GM21360 (cell line): ENCODE measurements around the gene ZC3H15.
"Not testable (repeated sequence)": the region's sequence is repeated elsewhere in the genome, so short reads cannot be mapped to it uniquely, and the experiment has no call there.

Experiments
- ATAC-seq: cut with Tn5 transposase; IDR thresholded peaks from one replicate; pipeline ENCODE4 v1.9.1; 2021; ENCODE audit warnings: mild to moderate bottlenecking, moderate library complexity; ENCODE audit not compliant: unreplicated experiment

The ZC3H15 gene

DNA sequence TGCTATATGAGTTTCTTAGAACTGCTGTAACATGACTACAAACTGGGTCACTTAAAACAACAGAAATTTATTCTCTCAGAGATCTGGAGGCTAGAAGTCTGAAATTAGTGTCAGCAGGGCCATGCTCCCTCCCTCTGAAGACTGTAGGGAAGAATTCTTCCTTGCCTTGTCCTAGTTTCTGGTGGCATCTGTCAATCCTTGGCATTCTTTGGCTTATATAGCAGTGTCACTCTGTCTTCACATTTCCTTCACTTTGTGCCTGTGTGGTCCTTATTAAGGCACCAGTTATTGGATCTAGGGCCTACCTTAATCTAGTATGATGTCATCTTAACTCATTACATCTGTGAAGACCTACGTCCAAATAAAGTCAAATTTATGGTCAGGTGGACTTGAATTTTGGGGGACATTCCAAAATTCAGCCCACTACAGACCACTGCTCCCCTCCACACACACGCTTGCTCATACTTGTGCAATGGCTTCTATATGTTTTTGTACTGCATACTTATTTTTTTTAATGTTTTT, 7.6 kb downstream of the ZC3H15 start:
- no peak for ATAC-seq

- no peak for ATAC-seq
These were observed 10.3 kb downstream of the ZC3H15 start for GRCh38 chr2:186496401-186496800.

- ATAC-seq: no peak
These were observed 11.9 kb downstream of the ZC3H15 start for GRCh38 chr2:186497928-186498327.

DNA sequence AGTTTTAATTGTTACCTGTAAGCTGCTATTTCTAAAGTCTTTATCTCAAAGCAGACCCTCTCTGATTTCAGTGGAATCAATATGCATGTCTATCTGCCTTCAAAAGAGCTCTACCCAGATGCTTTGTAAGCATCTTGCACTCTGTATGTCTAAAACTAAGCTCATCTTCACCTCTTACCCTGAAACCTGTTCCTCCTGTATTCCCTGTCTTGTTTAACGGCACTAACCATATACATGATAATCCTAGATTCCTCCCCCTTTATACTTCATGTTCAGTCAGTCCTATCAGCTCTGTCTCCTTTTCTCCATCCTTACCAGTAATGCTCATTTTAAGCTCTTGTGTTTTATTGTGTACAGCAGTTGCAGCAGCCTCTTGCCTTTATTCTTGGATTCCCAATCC, 12.8 kb downstream of the ZC3H15 start:
- no peak for ATAC-seq

GRCh38 chr2:186503827-186504606, 18.0 kb downstream of the ZC3H15 start:
- ATAC-seq: no peak

GRCh38 chr2:186508263-186508662, 22.2 kb downstream of the ZC3H15 start:
- no peak for ATAC-seq

DNA sequence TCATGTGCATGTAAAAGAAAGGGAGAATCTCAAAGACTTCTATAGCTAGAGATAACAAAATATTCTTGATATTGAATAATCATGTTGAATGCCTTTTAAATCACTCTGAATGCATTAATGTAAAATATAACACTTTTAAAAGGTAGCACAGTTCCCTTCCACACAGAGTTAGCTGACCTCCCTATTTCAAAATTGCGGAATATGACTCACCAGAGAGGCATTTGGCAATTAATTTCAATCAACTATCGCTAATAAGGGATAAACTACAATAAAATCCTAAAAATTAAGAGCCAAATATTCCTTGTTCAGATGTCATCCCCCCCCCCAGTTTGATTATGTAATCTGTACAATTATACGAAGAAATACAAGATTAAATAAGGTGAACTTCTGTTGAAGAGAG, 29.3 kb downstream of the ZC3H15 start:
- no peak for ATAC-seq

- ATAC-seq: no peak
These were observed 30.3 kb downstream of the ZC3H15 start for GRCh38 chr2:186516396-186516795.

GRCh38 chr2:186517090-186517489, 31.0 kb downstream of the ZC3H15 start:
- ATAC-seq: no peak

DNA sequence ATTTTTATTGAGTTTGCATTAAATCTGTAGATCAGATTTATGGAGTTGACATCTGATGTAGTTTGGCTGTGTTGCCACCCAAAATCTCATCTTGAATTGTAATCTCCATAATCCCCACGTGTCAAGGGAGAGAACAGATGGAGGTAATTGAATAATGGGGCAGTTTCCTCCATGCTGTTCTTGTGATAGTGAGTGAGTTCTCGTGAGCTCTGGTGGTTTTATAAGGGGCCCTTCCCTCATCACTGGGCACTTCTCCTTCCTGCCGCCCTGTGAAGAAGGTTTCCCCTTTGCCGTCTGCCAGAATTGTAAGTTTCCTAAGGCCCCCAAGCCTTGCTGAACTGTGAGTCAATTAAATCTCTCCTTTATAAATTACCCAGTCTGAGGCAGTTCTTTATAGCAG, 32.2 kb downstream of the ZC3H15 start:
- ATAC-seq: no peak

GRCh38 chr2:186518945-186519344, 32.9 kb downstream of the ZC3H15 start:
- ATAC-seq: no peak

DNA sequence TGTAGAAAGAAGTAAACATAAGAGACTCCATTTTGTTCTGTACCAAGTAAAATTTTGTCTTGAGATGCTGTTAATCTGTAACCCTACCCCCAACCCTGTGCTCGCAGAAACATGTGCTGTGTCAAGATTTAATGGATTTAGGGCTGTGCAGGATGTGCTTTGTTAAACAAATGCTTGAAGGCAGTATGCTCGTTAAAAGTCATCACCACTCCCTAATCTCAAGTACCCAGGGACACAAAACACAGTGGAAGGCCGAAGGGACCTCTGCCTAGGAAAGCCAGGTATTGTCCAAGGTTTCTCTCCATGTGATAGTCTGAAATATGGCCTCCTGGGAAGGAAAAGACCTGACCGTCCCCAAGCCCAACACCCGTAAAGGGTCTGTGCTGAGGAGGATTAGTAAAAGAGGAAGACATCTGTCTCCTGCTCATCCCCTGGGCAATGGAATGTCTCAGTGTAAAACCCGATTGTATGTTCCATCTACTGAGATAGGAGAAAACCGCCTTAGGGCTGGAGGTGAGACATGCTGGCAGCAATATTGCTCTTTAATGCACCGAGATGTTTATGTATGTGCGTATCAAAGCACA, 35.6 kb downstream of the ZC3H15 start:
- ATAC-seq: not testable (repeated sequence)

DNA sequence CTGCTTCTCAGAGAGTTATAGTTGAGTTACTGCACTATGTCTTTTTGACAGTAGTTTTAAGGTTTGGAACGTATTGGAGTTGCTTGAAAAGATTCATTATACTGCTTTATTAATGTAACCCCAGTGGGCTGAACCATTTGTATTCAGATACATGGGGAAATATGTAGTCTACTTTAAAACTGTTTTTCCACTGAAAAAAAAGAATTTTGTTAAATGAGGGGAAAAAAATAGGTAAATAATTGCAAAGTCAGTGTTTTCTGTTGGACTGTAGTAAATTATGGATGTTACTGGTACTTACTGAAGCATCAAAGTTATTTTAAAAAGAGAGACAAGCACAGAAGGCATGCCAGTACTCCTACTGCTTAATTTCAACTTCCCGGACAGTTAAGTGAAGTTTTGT, 36.4 kb downstream of the ZC3H15 start:
- no peak for ATAC-seq

DNA sequence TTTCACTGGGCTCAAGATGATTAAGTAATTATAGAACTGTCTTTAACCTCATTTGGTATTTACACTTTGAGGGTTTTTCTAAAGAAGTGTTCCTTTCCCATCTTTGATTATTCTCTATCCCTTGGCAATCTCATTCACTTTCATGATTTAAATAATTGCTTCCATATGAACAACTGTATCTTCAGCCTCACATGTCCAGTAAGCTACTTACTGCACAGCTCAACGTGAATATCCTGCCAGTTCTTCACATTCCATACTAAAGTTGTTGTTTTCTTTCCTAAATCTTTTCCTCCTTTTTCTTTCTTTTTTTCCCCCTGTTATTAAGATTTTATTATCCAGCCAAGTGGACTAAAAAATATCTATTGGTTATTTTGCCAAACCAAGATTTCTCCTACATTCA, 37.7 kb downstream of the ZC3H15 start:
- ATAC-seq: no peak

DNA sequence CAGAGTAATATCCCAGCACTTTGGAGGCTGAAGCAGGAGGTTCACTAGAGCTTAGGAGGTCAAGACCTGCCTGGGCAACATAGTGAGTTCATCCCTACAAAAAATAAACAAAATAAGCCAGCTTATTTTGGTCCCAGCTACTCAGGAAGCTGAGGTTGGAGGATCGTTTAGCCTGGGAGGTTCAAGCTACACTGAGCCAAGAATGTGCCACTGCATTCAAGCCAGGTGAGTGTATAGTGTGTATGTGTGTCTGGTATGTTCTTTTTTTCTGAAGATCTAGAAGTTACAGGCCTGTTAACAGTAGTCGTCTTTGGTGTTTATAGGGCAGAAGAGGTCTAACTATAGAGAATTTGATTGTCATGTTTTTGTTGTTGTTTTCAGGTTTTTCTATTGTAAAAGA, 40.2 kb downstream of the ZC3H15 start:
- no peak for ATAC-seq

DNA sequence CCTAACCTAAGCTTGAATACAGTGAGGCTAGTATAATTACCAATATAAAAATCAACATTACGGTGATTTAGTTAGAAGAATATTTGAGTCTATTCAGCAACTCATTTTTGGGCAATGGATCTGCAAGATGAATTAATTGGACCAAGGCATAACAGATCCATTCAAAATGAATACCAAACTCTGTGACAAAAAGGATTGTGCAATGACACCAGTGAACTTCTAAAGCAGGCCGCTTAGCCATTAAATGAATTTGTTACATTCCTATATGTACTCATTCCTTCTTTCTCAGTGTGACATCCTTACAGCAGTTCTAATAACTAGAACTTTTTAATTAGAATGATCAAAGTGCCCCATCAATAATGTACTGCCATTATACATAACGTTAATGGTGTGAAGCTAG, 44.3 kb downstream of the ZC3H15 start:
- ATAC-seq: no peak

- ATAC-seq: no peak
These were observed 45.3 kb downstream of the ZC3H15 start for GRCh38 chr2:186531257-186531775.

- ATAC-seq: no peak
These were observed 46.8 kb downstream of the ZC3H15 start for GRCh38 chr2:186532891-186533290.

DNA sequence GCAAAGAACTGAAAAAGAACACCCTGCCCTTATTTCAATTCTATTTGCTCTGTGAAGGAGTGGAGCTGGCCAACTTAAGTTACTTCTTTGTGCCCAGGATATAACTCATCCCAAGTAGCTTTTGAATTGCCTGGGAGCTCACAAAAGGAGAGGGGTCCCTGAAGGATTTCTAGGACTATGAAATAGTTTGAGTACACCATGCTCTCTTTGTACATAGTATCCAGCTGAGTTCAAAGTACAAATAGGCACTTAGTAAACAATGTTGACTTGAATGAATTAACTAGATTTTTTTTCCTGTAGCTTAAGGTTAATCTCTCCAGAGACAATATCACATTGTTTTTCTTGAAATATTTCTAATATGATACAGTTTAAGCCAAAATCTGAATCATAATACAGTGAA, 47.7 kb downstream of the ZC3H15 start:
- ATAC-seq: no peak

DNA sequence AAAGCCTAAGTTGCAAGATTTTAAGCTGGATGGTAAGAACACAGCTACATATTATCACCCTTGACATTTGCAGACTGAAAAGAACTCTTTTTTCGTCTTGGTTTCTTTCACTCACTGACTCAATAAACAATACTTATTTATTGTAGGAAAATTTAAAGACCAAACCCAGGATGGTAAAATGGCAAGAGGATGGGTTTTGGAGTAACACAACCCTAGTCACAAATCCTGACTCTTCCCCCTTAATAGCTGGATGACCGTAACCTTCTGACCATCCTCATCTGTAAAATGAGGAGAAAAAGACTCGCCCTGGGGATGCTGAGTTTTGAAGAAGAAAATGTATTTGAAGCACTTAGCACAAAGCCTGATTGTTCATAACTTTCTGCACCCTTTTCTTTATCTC, 48.3 kb downstream of the ZC3H15 start:
- ATAC-seq: no peak

DNA sequence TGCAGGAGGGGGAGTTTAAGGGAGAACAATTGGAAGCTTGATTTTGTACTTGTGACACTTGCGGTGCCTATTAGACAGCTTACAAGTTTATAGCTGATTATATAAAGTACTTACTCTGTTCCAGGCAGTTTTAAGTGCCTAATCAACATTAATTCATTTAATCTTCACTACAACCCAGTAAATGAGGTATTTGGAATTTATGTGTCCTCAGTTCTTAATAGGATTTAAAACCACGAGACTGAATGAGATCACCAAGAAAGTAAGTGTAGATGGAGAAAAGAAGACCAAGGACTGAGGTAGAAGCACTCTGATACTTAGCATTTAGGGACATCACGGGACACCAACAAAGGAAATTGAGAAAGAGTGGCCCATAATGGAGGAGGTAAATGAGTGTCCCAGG, 49.8 kb downstream of the ZC3H15 start:
- ATAC-seq: no peak

DNA sequence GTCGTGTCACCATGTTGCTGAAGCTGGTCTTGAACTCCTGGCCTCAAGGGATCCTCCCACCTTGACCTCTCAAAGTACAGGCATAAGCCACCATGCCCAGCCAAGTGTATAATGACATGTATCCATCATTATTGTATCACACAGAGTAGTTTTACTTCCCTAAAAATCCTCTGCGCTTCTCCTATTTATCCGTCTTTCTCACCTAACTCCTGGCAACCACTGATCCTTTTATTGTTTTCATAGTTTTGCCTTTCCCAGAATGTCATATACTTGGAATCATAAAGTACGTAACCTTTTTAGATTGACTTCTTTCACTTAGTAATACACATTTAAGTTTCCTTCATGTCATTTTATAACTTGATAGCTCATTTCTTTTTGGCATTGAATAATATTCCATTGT, 51.0 kb downstream of the ZC3H15 start:
- no peak for ATAC-seq
